ENCODE data around the gene TEX13D. TPM values are rescaled to one million over a fixed set of nuclear protein-coding genes. Genes with fewer than 3 reads are reported as not detected.

TEX13D gene
- 0.07 TPM in 1 of 2 replicates, not detected in the other for total RNA-seq (2021; fragmentation: NEBNext Ultra II Directional; extraction: Animal tissue kit (Norgen Biotek cat#: 25700))
- 0.03 TPM in 2 replicates for polyA plus RNA-seq (2011; rRNA removed)
- polyA plus RNA-seq (2011; cell fraction: cytosol; rRNA removed) = 0.03 TPM
- 0.04 TPM for polyA plus RNA-seq (2011; cell fraction: nucleus; rRNA removed)
- polyA plus RNA-seq (2012, experiment 1 of 2) = not detected in 4 replicates
- polyA plus RNA-seq (2012, experiment 2 of 2) = not detected
- polyA plus RNA-seq (2013, experiment 1 of 2) = 0.04 TPM
- polyA plus RNA-seq (2013, experiment 2 of 2) = 0.02 TPM
- polyA minus RNA-seq (2011; rRNA and poly(A)+ RNA removed) = not detected in 2 replicates
- polyA minus RNA-seq (2011; cell fraction: cytosol; rRNA and poly(A)+ RNA removed) = not detected
- not detected for polyA minus RNA-seq (2011; cell fraction: nucleus; rRNA and poly(A)+ RNA removed)
- long read RNA-seq, experiment 1 = 0 reads
- long read RNA-seq, experiment 2 = 0 reads

- Histone ChIP-seq H2BK15ac (ENCODE audit: low read length) (no peak within 1 kb of the TSS), H3K23me2 (ENCODE audit: low read depth, low read length) (no peaks in the 10 kb centered on the region), H3K9me3 (ENCODE audit: insufficient read depth in 2 of 2, low read depth in 1 of 2, low read length in 1 of 2) (no peaks in the 10 kb centered on the region), H3K79me2 (ENCODE audit: control insufficient read depth in 1 of 2, insufficient read depth in 2 of 2, low read length in 2 of 2) (no peaks in the 10 kb centered on the region), H2BK20ac (ENCODE audit: low read length) (no peak within 1 kb of the TSS), H3K4ac (replicated peaks; ENCODE audit: insufficient read length, low read depth, low read length) (no peak within 1 kb of the TSS), H3K36me3 (ENCODE audit: control insufficient read depth in 2 of 4, insufficient read depth in 4 of 4, low read length in 3 of 4) (no peaks in the 10 kb centered on the region), H2BK5ac (ENCODE audit: low read depth, low read length) (no peak within 1 kb of the TSS), H4K91ac (replicated peaks; ENCODE audit: insufficient read length, low read length) (no peak within 1 kb of the TSS), H3K56ac (replicated peaks; ENCODE audit: insufficient read length, low read depth, low read length) (no peak within 1 kb of the TSS), H2AK5ac (ENCODE audit: low read depth, low read length) (no peak within 1 kb of the TSS), H2BK12ac (ENCODE audit: low read depth, low read length) (no peak within 1 kb of the TSS), H3K4me3 (ENCODE audit: extremely low read depth in 1 of 4, insufficient read depth in 2 of 4, low read depth in 3 of 4, low read length in 4 of 4) (no peak within 1 kb of the TSS), H4K20me1 (replicated peaks in 1 of 2; ENCODE audit: control insufficient read depth in 1 of 2, insufficient read depth in 2 of 2, low read length in 2 of 2) (no peaks in the 10 kb centered on the region), H3K4me2 (ENCODE audit: insufficient read depth in 1 of 2, low read depth in 2 of 2, low read length in 2 of 2) (no peak within 1 kb of the TSS), H3K79me1 (ENCODE audit: low read depth, low read length) (no peaks in the 10 kb centered on the region), H3K9ac (replicated peaks in 1 of 4; ENCODE audit: extremely low read depth in 1 of 4, low read depth in 3 of 4, low read length in 3 of 4) (no peak within 1 kb of the TSS), H2BK120ac (replicated peaks; ENCODE audit: low read depth, low read length) (no peak within 1 kb of the TSS), H3K14ac (ENCODE audit: insufficient read length) (no peak within 1 kb of the TSS), H4K5ac (ENCODE audit: insufficient read length, low read depth, low read length) (no peak within 1 kb of the TSS), H3K27me3 (replicated peaks in 1 of 4; ENCODE audit: control insufficient read depth in 3 of 4, extremely low read depth in 1 of 4, insufficient read depth in 3 of 4, low read length in 3 of 4) (no peaks in the 10 kb centered on the region), H3K18ac (ENCODE audit: extremely low read depth, low read length) (no peak within 1 kb of the TSS), H3K27ac (ENCODE audit: low read depth, low read length) (no peak within 1 kb of the TSS), H3K4me1 (replicated peaks in 1 of 4; ENCODE audit: control insufficient read depth in 3 of 4, insufficient read depth in 4 of 4, low read length in 3 of 4) (no peaks in the 10 kb centered on the region), H3K23ac (ENCODE audit: insufficient read length) (no peak within 1 kb of the TSS), H4K8ac (ENCODE audit: extremely low read depth, insufficient read depth, low read length) (no peak within 1 kb of the TSS), H2AFZ (ENCODE audit: low read length) (no peak within 1 kb of the TSS)
- FAIRE-seq (no peak), DNase-seq (ENCODE audit: low read depth in 1 of 2, low spot score in 2 of 2) (no peak)
- ChIA-PET CTCF (ENCODE audit: partially characterized antibody) (interaction anchor here (1.6 kb wide), 1 partner anchor 122 kb away, joined by 3 read pairs; no protein-coding TSS in a partner anchor), POLR2A (ENCODE audit: partially characterized antibody) (no interaction called here)
- WGBS, 2 experiments (ENCODE audit: extremely low coverage in 1 of 2, insufficient coverage in 1 of 2, insufficient read length in 1 of 2, insufficient replicate concordance in 2 of 2, low coverage in 1 of 2, low lambda C conversion rate in 2 of 2, missing lambda C conversion rate in 1 of 2) = 96% methylated on average over 38 of the region's 57 CpGs; no CpG with 5 or more reads in 1 of the 2 experiments
- TF ChIP-seq GTF2F1 (IDR thresholded peaks at IDR 0.05; ENCODE audit: borderline replicate concordance, low read depth, low read length) (no peak), BACH1 (IDR thresholded peaks at IDR 0.05; ENCODE audit: low read length) (0 out of 2 replicates have a peak, but pooled peaks have one; percentile 43)
Measured at GRCh38 chrX:124332481-124333424, at the start of gene TEX13D. TEX13D (plus strand) TSS chrX:124332660; CDS start chrX:124332918, 258 bp downstream.
